K562 (cell line): ENCODE data around the gene MBNL2.

Experiments
- ATF3 ChIP-seq, 2 experiments: fragments of 450-650 bp in 1 of 2; sonication (generic) in 1 of 2; formaldehyde crosslinking in 1 of 2; IDR thresholded peaks in 1 of 2; conservative IDR thresholded peaks in 1 of 2; 2 replicates each; pipeline versions ENCODE4 v1.6.1 to v1.8.1; 2016 to 2023; ENCODE audit warnings: mild to moderate bottlenecking in 2 of 2, moderate library complexity in 2 of 2, inconsistent platforms in 1 of 2, missing genetic modification reagents in 1 of 2
- RFX5 ChIP-seq: IDR thresholded peaks from 2 replicates; pipeline ENCODE4 v1.6.1; 2011; ENCODE audit warnings: low read depth, mild to moderate bottlenecking, improper control_type of control experiment, low read length
- SNAPC5 ChIP-seq: fragments of 250-450 bp; sonication (Bioruptor Pico); IDR thresholded peaks from 2 replicates; pipeline ENCODE4 v1.8.0; 2021; ENCODE audit warnings: moderate library complexity, mild to moderate bottlenecking, inconsistent platforms

DNA sequence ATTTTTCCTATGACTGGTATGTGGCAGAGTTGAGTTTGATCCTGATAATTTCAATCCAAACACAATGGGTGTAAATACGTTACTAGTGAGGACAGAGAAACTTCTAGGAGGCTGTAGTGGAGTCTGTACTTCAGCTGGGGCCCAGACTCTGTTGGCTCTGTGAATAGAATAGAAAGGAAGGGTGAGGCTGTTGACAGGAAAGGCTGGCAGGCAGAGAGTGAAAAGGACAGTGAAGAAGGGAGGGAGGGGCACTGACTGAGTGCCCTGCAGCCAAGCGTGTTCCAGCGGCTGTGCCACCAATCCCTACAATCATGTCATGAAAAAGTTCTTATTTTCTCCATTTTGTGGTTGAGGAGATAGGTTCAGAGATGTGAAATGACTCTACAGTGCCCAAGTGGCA, 80.5 kb downstream of the MBNL2 start:
- TF ChIP-seq SNAPC5 (CRISPR knock-in tag) (no peak), RFX5 (no peak), ATF3 (IDR thresholded peaks at IDR 0.05) (no peak), ATF3 (CRISPR knock-in tag; conservative IDR thresholded peaks at IDR 0.05) (no peak)
